Fibroblast of villous mesenchyme (primary cell): ENCODE measurements around the gene ITGAX. TPM values are rescaled to one million over a fixed set of nuclear protein-coding genes. Genes with fewer than 3 reads are reported as not detected.

Experiments used
- DNase-seq: peaks from one replicate; pipeline ENCODE4 v3.0.0-alpha.2; 2010; ENCODE audit warnings: low read depth
- H3K4me3 ChIP-seq: 2 replicates; pipeline ENCODE4 v1.5.1; 2011; ENCODE audit warnings: low read depth, mild to moderate bottlenecking, low read length
- CTCF ChIP-seq: IDR thresholded peaks from 2 replicates; pipeline ENCODE4 v1.5.1; 2012; ENCODE audit warnings: low read depth, mild to moderate bottlenecking, low read length; ENCODE audit not compliant: insufficient read depth
- total RNA-seq: library from RNA; depleted of rRNA; stranded (reverse); fragments of >200 nt; gene quantifications from 2 replicates; pipeline ENCODE4 v1.2.3, GENCODE V29; 2012

The ITGAX gene
- total RNA-seq, 1 donor = not detected

DNA sequence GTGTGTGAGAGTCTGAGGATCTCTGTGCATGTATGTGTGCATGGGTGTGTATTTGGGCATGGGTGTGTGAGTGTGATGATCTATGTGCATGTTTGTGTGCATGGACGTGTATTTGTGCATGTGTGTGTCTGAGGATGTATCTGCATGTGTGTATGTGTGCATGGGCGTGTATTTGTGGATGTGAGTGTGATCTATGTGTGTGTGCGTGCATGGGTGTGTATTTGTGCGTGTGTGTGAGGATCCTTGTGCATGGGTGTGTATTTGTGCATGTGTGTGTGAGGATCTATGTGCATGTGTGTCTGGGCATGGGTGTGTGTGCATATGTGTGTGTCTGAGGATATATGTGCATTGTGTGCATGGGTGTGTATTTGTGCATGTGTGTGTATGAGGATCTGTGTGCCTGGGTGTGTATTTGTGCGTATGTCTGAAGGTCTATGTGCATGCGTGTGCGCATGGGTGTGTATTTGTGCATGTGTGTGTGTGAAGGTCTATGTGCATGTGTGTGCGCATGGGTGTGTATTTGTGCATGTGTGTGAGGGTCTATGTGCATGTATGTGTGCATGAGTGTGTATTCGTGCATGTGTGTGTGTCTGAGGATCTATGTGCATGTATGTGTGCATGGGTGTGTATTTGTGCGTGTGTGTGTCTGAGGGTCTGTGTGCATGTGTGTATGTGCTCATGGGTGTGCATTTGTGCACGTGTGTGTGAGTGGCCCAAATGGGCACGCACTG lies 26.5 kb upstream of the ITGAX start:
- no peak for DNase-seq
- no peak overlapping the region for H3K4me3 ChIP-seq
- no peak for TF ChIP-seq CTCF

DNA sequence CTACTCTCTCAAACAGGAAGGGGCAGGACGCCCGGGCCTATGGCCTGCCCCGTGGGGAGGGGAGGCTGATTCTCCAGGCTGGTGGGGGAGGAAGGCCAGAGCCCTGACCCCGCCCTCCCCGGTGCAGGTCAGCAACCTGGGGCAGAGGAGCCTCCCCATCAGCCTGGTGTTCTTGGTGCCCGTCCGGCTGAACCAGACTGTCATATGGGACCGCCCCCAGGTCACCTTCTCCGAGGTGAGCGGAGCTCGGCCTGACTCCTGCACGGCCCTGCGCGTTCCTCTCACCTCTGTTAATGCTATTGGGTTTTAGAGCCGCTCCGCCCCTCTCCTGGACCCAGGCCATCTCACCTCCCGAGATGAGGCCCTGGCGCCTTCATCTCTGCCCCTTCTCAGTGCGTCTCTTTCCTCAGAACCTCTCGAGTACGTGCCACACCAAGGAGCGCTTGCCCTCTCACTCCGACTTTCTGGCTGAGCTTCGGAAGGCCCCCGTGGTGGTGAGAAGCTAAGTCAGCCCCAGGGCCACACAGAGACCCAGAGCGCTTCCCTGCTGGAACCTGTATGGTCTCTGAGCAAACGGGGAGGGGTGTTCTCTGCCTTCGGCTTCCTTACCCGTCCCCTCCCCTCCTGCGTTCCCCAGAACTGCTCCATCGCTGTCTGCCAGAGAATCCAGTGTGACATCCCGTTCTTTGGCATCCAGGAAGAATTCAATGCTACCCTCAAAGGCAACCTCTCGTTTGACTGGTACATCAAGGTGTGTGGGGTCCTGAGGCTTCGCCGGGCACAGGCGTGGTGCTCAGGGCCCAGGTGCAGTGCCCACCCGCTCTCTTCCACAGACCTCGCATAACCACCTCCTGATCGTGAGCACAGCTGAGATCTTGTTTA lies 25.1 kb upstream of the ITGAX start:
- TF ChIP-seq CTCF = no peak
- H3K4me3 ChIP-seq = no peak overlapping the region
- no peak for DNase-seq

DNA sequence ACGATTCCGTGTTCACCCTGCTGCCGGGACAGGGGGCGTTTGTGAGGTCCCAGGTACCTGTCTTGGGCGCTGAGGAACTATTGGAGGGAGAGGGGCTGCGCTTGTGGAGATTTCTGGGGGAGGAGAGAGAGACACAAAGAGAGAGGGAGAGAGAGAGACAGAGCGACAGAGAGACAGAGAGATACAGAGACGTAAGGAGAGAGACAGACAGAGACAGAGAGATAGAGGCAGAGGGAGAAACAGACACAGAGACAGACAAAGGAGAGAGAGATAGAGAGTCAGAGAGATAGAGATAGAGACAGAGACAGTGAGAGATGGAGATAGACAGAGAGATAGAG lies 24.5 kb upstream of the ITGAX start:
- H3K4me3 ChIP-seq = no peak overlapping the region
- no peak for TF ChIP-seq CTCF
- no peak for DNase-seq

DNA sequence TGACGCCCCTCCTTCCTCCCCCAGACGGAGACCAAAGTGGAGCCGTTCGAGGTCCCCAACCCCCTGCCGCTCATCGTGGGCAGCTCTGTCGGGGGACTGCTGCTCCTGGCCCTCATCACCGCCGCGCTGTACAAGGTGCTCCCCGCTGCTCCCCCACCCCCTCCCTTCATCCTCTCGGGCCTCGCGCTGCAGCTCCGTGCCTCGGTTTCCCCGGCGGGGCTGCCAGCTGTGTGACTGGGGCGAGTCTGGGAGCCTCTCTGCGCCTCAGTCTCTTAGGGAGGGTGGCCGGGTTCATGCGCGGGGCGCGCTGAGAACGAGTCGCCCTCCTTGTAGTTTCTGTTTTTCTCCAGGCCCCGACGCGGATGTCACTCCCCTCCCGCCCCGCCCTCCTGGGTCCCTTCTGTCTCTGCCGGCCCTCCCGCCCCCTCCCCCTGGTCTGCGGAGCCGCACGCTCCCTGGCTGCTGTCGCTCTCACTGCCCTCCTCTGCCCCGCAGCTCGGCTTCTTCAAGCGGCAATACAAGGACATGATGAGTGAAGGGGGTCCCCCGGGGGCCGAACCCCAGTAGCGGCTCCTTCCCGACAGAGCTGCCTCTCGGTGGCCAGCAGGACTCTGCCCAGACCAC lies 23.7 kb upstream of the ITGAX start:
- no peak for DNase-seq
- TF ChIP-seq CTCF = no peak
- no peak overlapping the region for H3K4me3 ChIP-seq

DNA sequence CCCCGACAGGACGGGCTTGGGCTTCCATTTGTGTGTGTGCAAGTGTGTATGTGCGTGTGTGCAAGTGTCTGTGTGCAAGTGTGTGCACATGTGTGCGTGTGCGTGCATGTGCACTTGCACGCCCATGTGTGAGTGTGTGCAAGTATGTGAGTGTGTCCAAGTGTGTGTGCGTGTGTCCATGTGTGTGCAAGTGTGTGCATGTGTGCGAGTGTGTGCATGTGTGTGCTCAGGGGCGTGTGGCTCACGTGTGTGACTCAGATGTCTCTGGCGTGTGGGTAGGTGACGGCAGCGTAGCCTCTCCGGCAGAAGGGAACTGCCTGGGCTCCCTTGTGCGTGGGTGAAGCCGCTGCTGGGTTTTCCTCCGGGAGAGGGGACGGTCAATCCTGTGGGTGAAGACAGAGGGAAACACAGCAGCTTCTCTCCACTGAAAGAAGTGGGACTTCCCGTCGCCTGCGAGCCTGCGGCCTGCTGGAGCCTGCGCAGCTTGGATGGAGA lies 23.1 kb upstream of the ITGAX start:
- no peak overlapping the region for H3K4me3 ChIP-seq
- TF ChIP-seq CTCF = no peak
- no peak for DNase-seq

DNA sequence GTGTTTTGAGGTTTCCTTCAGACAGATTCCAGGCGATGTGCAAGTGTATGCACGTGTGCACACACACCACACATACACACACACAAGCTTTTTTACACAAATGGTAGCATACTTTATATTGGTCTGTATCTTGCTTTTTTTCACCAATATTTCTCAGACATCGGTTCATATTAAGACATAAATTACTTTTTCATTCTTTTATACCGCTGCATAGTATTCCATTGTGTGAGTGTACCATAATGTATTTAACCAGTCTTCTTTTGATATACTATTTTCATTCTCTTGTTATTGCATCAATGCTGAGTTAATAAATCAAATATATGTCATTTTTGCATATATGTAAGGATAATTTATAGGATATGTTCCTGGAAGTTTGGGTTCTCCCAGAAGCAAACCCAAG lies 22.4 kb upstream of the ITGAX start:
- DNase-seq = no peak
- H3K4me3 ChIP-seq = no peak overlapping the region
- TF ChIP-seq CTCF = no peak
